Peyer's patch (tissue), 4 donors: ENCODE results near the gene OR4K5.

Source experiments
- POLR2A ChIP-seq, 2 donors: fragments of 450-650 bp; IDR thresholded peaks; one replicate each; pipeline ENCODE4 v1.5.1; 2017; ENCODE audit warnings: antibody characterized with exemption in 2 of 2, mild to moderate bottlenecking in 2 of 2, moderate library complexity in 2 of 2
- TF ChIP-seq, protein P1 (sequence below), 6 experiments: fragments of 450-650 bp in 4 of 6; fragments of 200-600 bp in 2 of 6; sonication (generic) in 1 of 6; IDR thresholded peaks; one replicate each; pipeline ENCODE4 v1.5.1; 2017 to 2019; ENCODE audit warnings: antibody characterized with exemption in 6 of 6, mild to moderate bottlenecking in 3 of 6, moderate library complexity in 1 of 6

DNA sequence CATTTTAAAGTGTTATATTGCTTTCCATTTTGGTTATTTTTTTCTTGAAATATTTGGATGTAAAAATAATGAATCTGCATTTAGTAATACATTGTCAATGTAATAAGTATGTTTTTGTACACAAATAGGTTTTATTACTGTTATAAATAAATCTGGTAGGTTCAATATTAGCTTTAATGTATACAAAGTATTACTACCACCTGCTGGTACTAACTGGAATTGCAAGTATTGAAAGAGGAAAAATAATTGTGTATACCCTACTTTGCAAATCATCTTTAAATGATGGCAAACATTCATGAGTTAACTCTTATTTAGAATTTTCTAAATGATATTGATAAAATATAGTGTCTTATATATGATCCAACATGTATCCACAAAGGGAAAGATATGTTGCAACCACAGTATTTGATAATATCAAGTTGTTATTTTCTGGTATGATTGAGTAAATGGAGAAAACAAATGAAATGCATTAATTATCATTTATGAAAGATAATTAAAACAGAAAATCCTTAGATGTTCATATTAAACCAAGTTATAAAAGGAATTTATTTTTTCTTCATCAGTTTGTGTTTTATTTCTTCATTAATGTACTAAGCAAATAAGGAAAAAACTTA is 42.3 kb upstream of the OR4K5 start:
- TF ChIP-seq, protein P1, sequence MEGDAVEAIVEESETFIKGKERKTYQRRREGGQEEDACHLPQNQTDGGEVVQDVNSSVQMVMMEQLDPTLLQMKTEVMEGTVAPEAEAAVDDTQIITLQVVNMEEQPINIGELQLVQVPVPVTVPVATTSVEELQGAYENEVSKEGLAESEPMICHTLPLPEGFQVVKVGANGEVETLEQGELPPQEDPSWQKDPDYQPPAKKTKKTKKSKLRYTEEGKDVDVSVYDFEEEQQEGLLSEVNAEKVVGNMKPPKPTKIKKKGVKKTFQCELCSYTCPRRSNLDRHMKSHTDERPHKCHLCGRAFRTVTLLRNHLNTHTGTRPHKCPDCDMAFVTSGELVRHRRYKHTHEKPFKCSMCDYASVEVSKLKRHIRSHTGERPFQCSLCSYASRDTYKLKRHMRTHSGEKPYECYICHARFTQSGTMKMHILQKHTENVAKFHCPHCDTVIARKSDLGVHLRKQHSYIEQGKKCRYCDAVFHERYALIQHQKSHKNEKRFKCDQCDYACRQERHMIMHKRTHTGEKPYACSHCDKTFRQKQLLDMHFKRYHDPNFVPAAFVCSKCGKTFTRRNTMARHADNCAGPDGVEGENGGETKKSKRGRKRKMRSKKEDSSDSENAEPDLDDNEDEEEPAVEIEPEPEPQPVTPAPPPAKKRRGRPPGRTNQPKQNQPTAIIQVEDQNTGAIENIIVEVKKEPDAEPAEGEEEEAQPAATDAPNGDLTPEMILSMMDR (IDR thresholded peaks at IDR 0.05) = peak in 4 of 6 experiments; percentile 34 to 51 (median 41)
- TF ChIP-seq POLR2A (IDR thresholded peaks at IDR 0.05) = no peak
